CD4-positive, alpha-beta T cell treated with Interleukin-10 for 1 hour (primary cell): ENCODE data around the gene GNAS-AS1.

Experiments used
- DNase-seq: peaks from one replicate; pipeline ENCODE4 v3.0.0-alpha.2; 2020

Gene GNAS-AS1

GRCh38 chr20:58850693-58851174, at the start of gene GNAS-AS1:
TSS of gene GNAS-AS1 (minus strand) at chr20:58850902.
- peak; percentile 87 for DNase-seq

- DNase-seq, result peak; percentile 11
Measured at GRCh38 chr20:58900397-58900796, 49.7 kb upstream of the GNAS-AS1 start.

- peak; percentile 25 for DNase-seq
Measured at GRCh38 chr20:58899512-58899911, 48.8 kb upstream of the GNAS-AS1 start.

- DNase-seq, result peak; percentile 2
Measured at GRCh38 chr20:58898629-58899408, 48.1 kb upstream of the GNAS-AS1 start.

- no peak for DNase-seq
Measured at GRCh38 chr20:58897488-58897887, 46.8 kb upstream of the GNAS-AS1 start.

GRCh38 chr20:58896820-58897219, 46.1 kb upstream of the GNAS-AS1 start:
- DNase-seq, result peak; percentile 16

GRCh38 chr20:58895448-58896180, 44.9 kb upstream of the GNAS-AS1 start:
- peak; percentile 39 for DNase-seq

- peak; percentile 1 for DNase-seq
Measured at GRCh38 chr20:58894652-58895447, 44.1 kb upstream of the GNAS-AS1 start.

GRCh38 chr20:58893355-58894120, 42.8 kb upstream of the GNAS-AS1 start:
- peak; percentile 39 for DNase-seq

GRCh38 chr20:58892932-58893224, 42.2 kb upstream of the GNAS-AS1 start:
- no peak for DNase-seq

- DNase-seq, result peak; percentile 82
Measured at GRCh38 chr20:58892141-58892931, 41.6 kb upstream of the GNAS-AS1 start.

GRCh38 chr20:58891718-58892140, 41.0 kb upstream of the GNAS-AS1 start:
- DNase-seq, result peak; percentile 50

GRCh38 chr20:58891086-58891717, 40.5 kb upstream of the GNAS-AS1 start:
- peak; percentile 84 for DNase-seq

GRCh38 chr20:58890518-58891085, 39.9 kb upstream of the GNAS-AS1 start:
- peak; percentile 75 for DNase-seq

GRCh38 chr20:58889798-58890517, 39.3 kb upstream of the GNAS-AS1 start:
- no peak for DNase-seq

- no peak for DNase-seq
Measured at GRCh38 chr20:58889334-58889760, 38.6 kb upstream of the GNAS-AS1 start.

- peak; percentile 89 for DNase-seq
Measured at GRCh38 chr20:58888521-58889333, 38.0 kb upstream of the GNAS-AS1 start.

GRCh38 chr20:58888103-58888502, 37.4 kb upstream of the GNAS-AS1 start:
- DNase-seq, result no peak

- no peak for DNase-seq
Measured at GRCh38 chr20:58886546-58886945, 35.8 kb upstream of the GNAS-AS1 start.
